ENCODE measurements around the gene NCR1.
"Not testable (repeated sequence)": the region's sequence is repeated elsewhere in the genome, so short reads cannot be mapped to it uniquely, and the experiment has no call there.

NCR1 gene

DNA sequence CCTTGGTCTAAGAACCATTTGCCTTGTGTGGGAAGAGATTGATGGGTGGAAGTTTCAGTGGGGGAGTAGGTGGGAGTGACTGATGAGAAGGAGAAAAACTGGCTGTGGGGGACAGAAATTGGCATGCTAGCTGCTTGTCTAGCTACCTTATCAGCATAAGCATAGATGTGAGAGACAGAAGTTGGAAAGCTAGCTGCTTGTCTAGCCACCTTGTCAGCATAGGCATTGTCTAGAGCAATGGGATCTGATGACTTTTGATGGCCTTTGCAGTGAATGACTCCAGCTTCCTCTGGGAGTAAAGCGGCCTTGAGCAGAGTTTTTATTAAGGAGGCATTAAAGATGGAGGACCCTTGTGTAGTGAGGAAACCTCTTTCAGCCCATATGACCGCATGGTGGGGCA lies 9.9 kb upstream of the NCR1 start:
- no peak for TF ChIP-seq BHLHE40 (IDR thresholded peaks at IDR 0.05; ENCODE audit: borderline replicate concordance)
- TF ChIP-seq HDGF (IDR thresholded peaks at IDR 0.05; ENCODE audit: borderline replicate concordance): no peak
- TF ChIP-seq FOXK2 (IDR thresholded peaks at IDR 0.05): no peak
- TF ChIP-seq FOXM1 (IDR thresholded peaks at IDR 0.05; ENCODE audit: borderline replicate concordance): no peak
- TF ChIP-seq PKNOX1 (IDR thresholded peaks at IDR 0.05): no peak
- no peak for TF ChIP-seq SP1 (IDR thresholded peaks at IDR 0.05)
- no peak for TF ChIP-seq L3MBTL2 (conservative IDR thresholded peaks at IDR 0.05)
- no peak for TF ChIP-seq SUZ12 (IDR thresholded peaks at IDR 0.05)
- TF ChIP-seq TARDBP (IDR thresholded peaks at IDR 0.05): no peak
- TF ChIP-seq LEF1 (IDR thresholded peaks at IDR 0.05; ENCODE audit: borderline replicate concordance): no peak
- no peak for DNase-seq (ENCODE audit: extremely low spot score)
- CTCF ChIA-PET: no interaction called here
- POLR2A ChIA-PET: no interaction called here

DNA sequence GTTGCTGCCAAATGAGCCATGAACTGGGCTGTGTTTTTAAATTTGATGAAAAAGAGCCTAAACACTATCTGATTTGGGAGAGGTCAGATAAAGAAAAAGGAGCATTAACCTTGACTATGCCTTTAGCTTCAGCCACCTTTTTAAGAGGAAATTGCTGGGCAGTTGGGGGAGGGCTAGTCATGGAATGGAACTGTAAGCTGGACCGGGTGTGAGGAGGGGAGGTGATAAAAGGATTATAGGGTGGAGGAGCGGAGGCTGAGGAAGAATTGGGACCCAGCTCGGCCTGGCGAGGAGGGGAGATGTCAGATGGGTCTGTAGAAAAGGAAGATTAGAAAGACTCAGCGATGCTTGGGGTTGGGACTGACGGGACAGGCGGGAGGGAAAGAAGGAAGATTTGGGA lies 7.3 kb upstream of the NCR1 start:
- DNase-seq (ENCODE audit: extremely low spot score); CTCF ChIA-PET; POLR2A ChIA-PET: not testable (repeated sequence)

DNA sequence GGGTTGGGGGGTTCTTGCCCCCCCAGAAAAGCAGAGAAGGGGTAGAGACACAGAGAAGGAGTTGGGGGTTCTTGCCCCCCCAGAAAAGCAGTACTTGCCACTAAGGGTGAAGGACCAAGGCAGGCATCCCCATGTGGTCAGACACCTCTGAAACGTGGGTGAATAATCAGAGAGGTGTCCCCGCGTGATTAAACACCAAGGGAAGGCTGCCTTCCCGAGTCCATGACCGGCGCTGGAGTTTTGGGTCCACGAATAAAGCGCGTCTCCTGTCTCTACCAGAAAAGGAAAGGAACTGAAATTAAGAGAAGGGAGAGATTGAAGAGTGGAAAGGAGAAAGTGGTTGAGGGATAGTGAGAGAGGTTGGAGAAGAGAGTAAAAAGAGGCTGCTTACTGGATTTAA lies 6.3 kb upstream of the NCR1 start:
- DNase-seq (ENCODE audit: extremely low spot score); CTCF ChIA-PET; POLR2A ChIA-PET: not testable (repeated sequence)

- DNase-seq (ENCODE audit: extremely low spot score); CTCF ChIA-PET; POLR2A ChIA-PET: not testable (repeated sequence)
Measured at GRCh38 chr19:54901153-54901552, 4.8 kb upstream of the NCR1 start.

DNA sequence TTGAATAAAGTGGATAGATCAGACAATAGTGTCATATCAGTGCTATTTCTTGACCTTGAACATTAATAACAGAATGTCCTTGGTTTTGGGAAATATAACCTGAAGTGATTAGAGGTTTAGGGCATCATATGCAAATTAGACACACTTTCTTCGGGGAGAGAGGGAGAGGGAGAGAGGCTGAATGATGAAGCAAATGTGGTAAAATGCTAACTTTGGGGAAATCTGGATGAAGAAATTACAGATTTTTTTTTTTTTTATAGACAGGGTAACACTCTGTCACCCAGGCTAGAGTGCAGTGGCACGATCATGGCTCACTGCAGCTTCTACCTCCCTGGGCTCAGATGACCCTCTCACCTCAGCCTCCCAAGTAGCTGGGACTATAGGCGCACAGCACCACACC lies 3.9 kb upstream of the NCR1 start:
- DNase-seq (ENCODE audit: extremely low spot score): no peak
- TF ChIP-seq FOXM1 (IDR thresholded peaks at IDR 0.05; ENCODE audit: borderline replicate concordance) (no peak), L3MBTL2 (conservative IDR thresholded peaks at IDR 0.05) (no peak), LEF1 (IDR thresholded peaks at IDR 0.05; ENCODE audit: borderline replicate concordance) (no peak), FOXA1 (IDR thresholded peaks at IDR 0.05) (no peak), ARNT (IDR thresholded peaks at IDR 0.05) (no peak)
- POLR2A ChIA-PET: no interaction called here
- CTCF ChIA-PET: no interaction called here

DNA sequence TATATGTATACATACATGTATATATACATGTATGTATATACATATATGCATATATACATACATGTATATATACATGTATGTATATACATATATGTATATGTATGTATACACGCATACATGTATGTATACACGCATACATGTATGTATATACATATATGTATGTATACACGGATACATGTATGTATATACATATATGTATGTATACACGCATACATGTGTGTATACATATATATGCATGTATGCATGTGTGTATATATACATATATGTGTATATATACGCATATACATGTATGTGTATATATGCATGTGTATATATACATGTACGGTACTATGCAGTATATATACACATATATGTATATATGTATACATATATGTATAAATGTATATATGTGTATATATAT lies 2.6 kb upstream of the NCR1 start:
- ChIA-PET CTCF (no interaction called here), POLR2A (no interaction called here)
- no peak for DNase-seq (ENCODE audit: extremely low spot score)
- no peak for TF ChIP-seq ELF4 (IDR thresholded peaks at IDR 0.05)
- TF ChIP-seq BHLHE40 (IDR thresholded peaks at IDR 0.05; ENCODE audit: borderline replicate concordance): no peak
- TF ChIP-seq ZNF384 (IDR thresholded peaks at IDR 0.05): no peak
- TF ChIP-seq FOXA1 (IDR thresholded peaks at IDR 0.05): no peak
- no peak for TF ChIP-seq HDGF (IDR thresholded peaks at IDR 0.05; ENCODE audit: borderline replicate concordance)

DNA sequence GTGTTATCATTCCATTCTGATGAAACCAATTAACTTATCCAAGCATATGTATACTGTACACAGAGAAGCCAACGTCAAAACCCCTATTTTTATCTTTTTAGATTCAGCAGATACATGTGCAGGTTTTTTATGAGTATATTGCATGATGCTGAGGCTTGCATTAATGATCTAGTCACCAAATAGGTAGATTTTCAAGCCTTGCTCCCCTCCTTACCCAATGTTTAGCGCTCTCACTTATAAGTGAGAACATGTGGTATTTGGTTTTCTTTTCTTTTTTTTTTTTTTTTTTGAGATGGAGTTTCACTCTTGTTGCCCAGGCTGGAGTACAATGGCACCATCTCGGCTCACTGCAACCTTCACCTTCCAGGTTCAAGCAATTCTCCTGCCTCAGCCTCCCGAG lies 1.7 kb upstream of the NCR1 start:
- POLR2A ChIA-PET; CTCF ChIA-PET; DNase-seq (ENCODE audit: extremely low spot score): not testable (repeated sequence)

DNA sequence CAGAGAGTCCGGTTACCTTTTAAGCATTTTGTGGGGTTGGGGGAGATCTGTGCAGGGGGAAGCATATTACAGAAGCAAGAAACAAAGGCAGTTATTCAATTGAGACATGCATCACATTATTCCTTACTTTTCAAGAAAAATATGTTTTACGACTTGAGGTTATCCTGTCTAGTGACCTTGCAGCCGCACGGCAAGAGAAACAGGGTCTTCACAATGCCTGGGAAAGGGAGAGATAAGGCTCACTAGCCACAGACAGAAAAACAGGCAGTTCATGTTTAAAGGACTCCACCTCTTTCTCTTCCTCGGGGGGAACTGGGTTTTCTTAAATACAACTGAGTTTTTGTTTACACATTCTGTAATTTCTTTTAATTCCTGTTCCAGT lies 536 bp upstream of the NCR1 start:
- ChIA-PET CTCF (no interaction called here), POLR2A (no interaction called here)
- TF ChIP-seq FOXM1 (IDR thresholded peaks at IDR 0.05; ENCODE audit: borderline replicate concordance) (no peak), FOXA1 (IDR thresholded peaks at IDR 0.05) (no peak)
- DNase-seq (ENCODE audit: extremely low spot score): no peak

- ChIA-PET CTCF (no interaction called here), POLR2A (no interaction called here)
- TF ChIP-seq ARNT (IDR thresholded peaks at IDR 0.05): no peak
- TF ChIP-seq TARDBP (IDR thresholded peaks at IDR 0.05): no peak
- no peak for TF ChIP-seq LEF1 (IDR thresholded peaks at IDR 0.05; ENCODE audit: borderline replicate concordance)
- TF ChIP-seq CTBP1 (IDR thresholded peaks at IDR 0.05; ENCODE audit: borderline replicate concordance): no peak
- no peak for TF ChIP-seq FOXM1 (IDR thresholded peaks at IDR 0.05; ENCODE audit: borderline replicate concordance)
- no peak for TF ChIP-seq SUZ12 (IDR thresholded peaks at IDR 0.05)
- no peak for TF ChIP-seq NFRKB (IDR thresholded peaks at IDR 0.05)
- DNase-seq (ENCODE audit: extremely low spot score): no peak
Measured at GRCh38 chr19:54906819-54907218, 871 bp downstream of the NCR1 start.

DNA sequence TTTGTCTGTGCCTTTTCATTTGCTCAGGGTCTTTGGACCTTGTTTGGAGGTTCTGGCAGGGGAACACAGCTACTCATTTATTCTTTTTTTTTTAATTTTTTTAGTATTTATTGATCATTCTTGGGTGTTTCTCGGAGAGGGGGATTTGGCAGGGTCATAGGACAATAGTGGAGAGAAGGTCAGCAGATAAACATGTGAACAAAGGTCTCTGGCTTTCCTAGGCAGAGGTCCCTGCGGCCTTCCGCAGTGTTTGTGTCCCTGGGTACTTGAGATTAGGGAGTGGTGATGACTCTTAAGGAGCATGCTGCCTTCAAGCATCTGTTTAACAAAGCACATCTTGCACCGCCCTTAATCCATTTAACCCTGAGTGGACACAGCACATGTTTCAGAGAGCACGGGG lies 2.0 kb downstream of the NCR1 start:
- CTCF ChIA-PET; DNase-seq (ENCODE audit: extremely low spot score); POLR2A ChIA-PET: not testable (repeated sequence)

DNA sequence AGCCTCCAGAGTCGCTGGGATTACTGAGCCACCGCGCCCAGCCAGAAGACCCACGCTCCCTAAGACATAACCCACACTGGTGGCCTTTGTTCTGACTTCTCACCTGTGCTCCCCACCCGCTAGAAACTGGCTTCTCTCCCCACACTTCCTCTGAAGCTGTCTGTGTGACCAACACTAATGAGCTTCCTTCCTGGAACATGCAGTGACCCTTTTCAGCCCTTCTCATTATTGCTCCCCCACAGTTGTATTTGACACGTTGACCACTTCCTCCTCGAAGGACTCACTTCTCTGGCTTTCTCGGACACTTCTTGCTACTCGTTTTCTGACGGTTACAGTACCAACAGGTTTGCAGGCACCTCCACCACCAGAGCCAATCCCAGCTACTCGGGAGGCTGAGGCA lies 10.9 kb downstream of the NCR1 start:
- POLR2A ChIA-PET: no interaction called here

More for the DNA sequence above, 10.9 kb downstream of the NCR1 start:
- CTCF ChIA-PET: no interaction called here
- TF ChIP-seq ARNT (IDR thresholded peaks at IDR 0.05): no peak
- TF ChIP-seq LEF1 (IDR thresholded peaks at IDR 0.05; ENCODE audit: borderline replicate concordance): no peak
- no peak for TF ChIP-seq NFRKB (IDR thresholded peaks at IDR 0.05)
- TF ChIP-seq SP1 (IDR thresholded peaks at IDR 0.05): no peak
- TF ChIP-seq FOXK2 (IDR thresholded peaks at IDR 0.05): no peak
- no peak for TF ChIP-seq TARDBP (IDR thresholded peaks at IDR 0.05)
- no peak for TF ChIP-seq PKNOX1 (IDR thresholded peaks at IDR 0.05)
- TF ChIP-seq L3MBTL2 (conservative IDR thresholded peaks at IDR 0.05): no peak
- no peak for TF ChIP-seq FOXA1 (IDR thresholded peaks at IDR 0.05)
- no peak for TF ChIP-seq ELF4 (IDR thresholded peaks at IDR 0.05)
- TF ChIP-seq BHLHE40 (IDR thresholded peaks at IDR 0.05; ENCODE audit: borderline replicate concordance): no peak
- TF ChIP-seq ZNF384 (IDR thresholded peaks at IDR 0.05): no peak
- TF ChIP-seq CTBP1 (IDR thresholded peaks at IDR 0.05; ENCODE audit: borderline replicate concordance): no peak
- TF ChIP-seq FOXM1 (IDR thresholded peaks at IDR 0.05; ENCODE audit: borderline replicate concordance): no peak
- no peak for TF ChIP-seq SUZ12 (IDR thresholded peaks at IDR 0.05)
- DNase-seq (ENCODE audit: extremely low spot score): no peak
